T47D (cell line): ENCODE results near the gene CORO7.

ENCODE experiments used
- DNase-seq, 2 experiments: peaks; one replicate each; pipeline versions ENCODE4 v3.0.0 to v3.0.0-alpha.2; 2011 to 2012; ENCODE audit warnings: low read depth in 1 of 2, low spot score in 1 of 2
- JUND ChIP-seq: IDR thresholded peaks from 2 replicates; pipeline ENCODE4 v1.6.1; 2012; ENCODE audit warnings: low read depth
- in situ Hi-C: cut with HindIII; loops from 2 replicates; pipeline ENCODE4 v1.10.0; 2016; ENCODE audit warnings: low sequenced_read_pairs, low pct_unique_long_range_greater_than_20kb

Gene CORO7

DNA sequence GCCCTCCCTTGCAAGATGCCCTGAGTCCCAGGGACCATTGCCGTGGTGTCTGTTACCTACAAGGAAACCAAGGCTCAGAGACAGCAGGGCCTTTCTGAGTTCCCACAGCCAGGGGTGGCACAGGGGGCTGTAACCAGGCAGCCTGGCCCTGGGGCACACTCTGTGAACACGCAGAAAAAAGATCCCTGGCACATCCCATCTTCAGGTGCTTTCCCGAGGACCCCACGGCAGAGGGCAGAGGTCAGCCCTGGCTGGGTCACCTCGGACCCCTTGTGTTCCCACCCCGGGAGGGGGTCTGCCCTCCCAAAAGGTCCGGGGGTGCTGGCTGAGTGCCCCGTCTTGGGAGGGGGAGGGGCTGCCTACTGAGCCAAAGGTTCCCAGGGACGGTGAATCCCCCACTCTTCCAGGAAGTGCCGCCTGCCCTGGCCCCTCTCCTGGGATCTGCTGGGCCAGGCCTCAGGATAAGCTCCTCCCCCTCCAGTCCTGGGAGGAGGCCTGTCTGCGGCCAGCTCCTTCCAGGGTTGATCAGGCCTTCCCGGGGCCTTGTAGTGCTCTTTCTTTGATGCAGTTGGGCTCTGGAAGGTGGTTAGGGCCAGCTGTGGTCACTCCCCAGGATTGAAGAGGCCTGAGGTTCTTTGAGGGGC, 92.4 kb downstream of the CORO7 start:
- DNase-seq, result peak; percentile 28 to 70
- no peak for TF ChIP-seq JUND
- in situ Hi-C loops, result no loop called here

DNA sequence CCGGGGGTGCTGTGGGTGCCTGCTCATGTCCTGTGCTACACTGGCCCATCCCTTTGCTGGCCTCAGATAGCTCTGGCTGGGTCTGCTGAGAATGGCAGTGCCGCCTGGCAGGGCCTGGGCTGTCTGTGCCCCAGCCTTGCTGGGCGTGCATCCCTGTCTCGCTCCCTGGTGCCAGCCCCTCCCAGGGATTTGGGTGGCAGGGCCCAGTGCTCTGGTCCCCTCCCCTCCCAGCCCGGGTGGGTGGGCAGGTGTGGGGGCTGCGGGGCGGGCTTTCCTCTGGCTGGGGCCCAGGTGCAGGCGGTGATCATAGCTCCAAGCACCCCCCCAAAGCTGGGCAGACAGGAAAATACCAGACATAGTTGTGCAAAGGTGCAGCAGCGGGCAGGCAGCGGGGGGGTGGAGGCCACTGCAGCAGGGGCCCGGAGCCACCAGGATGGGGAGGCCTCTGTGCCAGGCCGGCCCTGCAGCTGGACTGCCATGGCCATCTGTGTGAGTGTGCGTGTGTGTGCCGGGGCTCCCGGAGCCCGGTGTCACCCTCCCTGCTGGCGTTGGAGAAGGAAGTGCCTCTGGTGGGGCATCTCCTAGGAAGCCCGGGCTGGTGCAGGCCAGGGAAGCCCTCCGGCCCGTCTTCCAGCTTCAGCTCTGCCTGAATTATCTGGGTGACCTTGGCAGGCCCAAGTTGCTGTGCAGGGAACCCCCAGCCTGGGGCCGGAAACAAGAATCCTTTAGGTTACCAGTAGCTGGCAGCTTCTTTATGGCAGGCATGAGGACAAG, 93.1 kb downstream of the CORO7 start:
- TF ChIP-seq JUND, result no peak
- peak; percentile 68 to 82 for DNase-seq

DNA sequence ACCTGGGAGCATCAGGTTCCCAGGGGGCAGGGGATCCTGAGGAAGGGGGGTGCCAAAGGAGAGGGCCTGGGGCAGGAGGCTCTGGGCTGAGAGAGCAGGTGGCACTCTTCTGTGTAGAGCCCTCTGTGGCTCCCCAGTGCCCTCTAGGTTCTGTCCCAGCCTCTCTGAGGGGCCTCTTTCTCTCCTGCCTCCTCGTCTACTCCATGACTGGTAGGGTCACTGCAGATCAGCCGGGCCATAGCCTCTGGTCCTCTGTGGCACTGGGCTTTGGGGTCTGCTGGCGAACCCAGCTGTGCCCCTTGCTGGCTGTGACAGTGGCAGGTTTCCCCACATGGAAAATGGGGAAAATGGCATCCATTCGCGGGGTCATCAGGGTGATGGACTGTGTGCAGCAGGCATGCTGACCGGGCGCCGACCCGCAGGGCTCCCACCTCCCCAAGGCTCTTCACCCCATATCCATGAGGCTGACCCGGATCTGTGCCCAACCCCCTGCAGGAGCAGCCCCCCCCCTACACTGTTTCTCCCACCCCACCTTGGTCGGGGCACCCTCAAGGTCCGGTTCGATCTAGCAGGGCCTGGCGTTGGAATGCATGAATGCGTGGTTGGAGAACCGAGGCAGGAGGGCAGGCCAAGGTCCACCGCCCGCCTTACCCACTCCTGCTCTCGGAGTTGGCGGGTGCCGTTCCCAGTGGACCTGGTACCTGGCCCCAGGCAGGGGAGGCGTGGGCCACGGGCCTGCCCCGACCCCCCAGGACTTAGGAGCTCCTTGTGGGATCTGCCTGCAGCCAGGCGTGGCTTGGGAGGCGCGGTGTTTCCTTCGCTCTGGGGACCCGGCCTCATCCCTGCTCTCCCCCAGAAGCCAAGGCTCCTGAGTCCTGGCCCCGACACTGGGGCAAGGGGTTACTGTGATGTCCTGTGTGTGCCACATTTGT, 94.0 kb downstream of the CORO7 start:
- no peak for TF ChIP-seq JUND
- in situ Hi-C loops, result no loop called here
- no peak for DNase-seq

More for the DNA sequence above, 93.1 kb downstream of the CORO7 start:
- in situ Hi-C loops, result no loop called here

DNA sequence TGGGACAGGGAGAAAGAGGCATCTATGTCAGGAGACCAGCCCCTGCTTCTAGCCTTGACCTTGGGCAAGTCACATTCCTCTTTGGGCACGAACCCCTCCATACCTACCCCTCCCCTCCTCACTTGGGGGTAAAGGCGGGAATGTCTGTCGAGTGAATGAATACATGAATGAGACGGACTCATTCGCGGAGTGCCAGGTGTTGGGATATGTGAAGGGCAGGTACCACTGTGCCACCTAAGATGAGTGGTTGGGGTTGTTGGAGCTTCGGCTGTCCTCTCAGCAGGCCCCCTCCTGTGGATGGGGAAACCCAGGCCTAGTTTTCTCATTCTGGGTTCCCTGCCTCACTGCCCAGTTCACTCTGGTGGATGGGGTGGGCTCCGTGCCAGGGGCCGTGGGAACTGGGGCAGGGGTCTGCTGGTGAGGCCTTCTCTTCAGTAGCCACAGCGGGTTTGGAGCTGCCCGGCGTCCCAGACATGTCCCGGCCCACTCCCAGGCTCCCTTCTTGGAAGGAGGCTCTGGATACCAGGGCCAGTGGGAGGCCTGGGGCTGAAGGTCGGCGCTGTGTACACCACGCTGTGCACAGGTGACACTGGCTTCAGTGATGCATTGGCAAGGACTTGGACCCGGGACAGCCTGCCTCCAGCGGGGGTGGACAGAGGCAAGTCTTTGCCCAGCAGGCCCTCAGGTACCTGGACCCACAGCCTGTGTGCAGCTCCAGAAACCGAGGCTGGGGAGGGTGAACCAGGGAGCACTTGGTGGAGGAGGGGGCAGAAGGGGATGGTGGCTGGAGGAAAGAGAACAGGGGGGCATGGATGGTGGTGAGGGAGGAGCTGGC, 94.9 kb downstream of the CORO7 start:
- in situ Hi-C loops, result no loop called here
- TF ChIP-seq JUND, result no peak
- DNase-seq, result no peak

DNA sequence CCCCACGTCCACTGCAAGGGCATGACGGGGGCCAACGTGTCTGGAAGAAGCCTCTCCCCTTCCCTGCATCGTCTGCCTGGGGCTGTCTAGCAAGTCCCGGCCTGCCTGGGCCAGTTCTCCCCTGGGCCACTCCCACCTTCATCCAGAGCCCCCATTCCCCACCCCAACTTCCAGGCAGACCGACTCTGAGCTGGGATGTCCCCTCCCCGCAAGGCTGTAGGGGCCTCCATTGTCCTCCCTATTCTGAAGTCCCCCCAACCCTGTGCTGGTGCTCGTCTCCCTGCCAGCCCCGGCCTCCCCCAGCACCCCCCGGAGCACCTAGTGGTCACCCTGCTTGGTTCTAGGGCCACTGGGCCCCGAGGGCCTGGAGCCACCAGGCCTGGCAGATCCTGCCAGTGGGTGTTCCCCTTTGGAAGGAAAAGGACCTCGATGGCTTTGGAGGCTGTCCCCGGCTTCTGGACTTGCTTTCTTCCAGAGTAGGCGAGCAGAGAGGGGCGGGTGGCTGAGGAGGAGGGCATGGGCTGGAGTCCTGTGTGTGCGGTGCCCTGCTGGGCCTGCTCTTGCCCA, 95.7 kb downstream of the CORO7 start:
- no peak for DNase-seq
- no peak for TF ChIP-seq JUND
- in situ Hi-C loops, result no loop called here

DNA sequence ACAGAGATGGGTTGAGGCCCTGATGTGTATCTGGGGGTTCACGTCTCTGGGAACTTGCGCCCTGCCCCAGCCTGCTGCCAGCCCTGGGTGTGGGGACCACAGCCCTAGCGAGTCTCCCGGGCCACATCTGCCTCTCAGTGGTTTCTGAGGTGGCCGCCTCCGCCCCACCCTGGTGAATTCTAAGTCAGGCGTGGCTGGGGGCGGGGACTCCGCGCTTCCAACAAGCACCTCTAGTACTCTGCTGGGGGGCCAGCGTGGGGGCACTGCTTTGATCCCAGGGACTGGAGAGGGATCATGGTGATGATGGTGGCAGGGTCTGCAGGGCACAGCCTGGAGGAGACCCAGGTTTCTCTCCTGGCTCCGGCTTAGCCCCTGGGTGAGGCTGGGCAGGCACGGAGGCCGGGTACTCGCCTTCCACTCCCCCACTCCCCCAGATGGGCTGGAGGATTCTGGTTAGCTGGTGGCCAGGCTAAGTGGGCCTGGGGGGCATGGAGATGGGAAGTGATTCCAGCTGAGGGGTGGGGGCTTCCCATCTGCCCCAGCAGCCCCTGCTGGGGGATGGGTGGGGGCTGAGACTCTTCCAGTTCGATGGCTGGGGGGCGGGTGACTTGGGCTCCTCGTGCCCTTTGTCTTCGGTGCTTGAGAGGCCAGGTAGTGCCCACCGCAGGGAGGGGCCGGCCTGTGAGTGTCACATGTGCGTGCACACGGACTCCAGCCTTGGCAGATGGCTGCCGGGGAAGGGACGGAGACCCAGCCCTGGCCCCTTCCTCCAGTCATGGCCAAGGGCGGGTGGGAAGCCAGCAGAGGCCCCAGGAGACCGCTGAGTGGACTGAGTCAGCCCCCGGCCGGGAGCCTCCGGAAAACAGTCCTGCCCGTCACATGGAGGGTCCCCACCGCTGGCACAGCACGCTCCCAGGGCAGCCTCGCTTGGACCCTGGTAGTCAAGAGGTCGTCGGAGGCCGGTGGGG, 96.7 kb downstream of the CORO7 start:
- in situ Hi-C loops, result no loop called here
- no peak for DNase-seq
- no peak for TF ChIP-seq JUND

DNA sequence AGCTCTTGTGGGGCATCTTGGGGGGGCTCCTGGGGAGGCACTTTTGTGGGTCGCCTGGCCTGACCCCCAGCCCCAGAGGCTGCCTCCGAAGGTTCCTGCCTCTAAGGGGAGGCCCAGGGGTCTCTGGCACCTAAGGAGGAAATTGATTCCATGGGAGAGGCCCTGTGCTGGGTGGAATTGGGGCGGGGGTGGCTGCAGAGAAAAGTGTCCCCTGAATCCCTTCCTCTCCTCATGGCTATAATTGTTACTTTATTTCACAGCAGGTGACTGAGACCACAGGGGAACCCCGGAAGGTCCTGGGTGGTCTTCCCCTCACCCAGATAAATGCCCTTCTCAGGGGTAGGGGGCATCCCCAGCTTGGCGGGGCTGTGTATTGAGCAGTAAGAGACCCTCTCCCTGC, 97.4 kb downstream of the CORO7 start:
- TF ChIP-seq JUND, result no peak
- DNase-seq, result no peak
- in situ Hi-C loops, result no loop called here

DNA sequence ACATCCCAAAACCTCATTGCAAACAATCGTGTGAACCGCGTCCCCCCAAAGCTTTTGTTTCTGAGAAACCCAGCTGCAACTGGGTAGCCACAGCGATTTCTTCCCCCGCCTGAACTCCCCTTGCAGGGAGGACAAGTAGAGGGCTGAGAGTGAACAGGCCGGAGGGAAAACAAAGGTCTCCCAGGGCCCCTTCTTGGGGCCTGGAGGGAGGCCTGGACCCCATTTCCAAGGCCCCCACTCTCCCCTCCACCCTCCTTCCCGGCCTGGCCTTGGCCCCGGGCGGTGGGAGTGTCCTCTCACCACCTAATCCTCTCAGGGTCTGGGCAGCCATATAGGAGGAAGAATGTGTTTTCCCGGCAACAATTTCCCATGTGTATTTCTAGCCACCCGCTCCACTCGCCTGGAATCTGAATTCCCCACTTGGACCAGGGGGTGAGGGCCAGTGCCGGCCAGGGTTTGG, 97.9 kb downstream of the CORO7 start:
- TF ChIP-seq JUND, result no peak
- no peak for DNase-seq
- in situ Hi-C loops, result no loop called here

DNA sequence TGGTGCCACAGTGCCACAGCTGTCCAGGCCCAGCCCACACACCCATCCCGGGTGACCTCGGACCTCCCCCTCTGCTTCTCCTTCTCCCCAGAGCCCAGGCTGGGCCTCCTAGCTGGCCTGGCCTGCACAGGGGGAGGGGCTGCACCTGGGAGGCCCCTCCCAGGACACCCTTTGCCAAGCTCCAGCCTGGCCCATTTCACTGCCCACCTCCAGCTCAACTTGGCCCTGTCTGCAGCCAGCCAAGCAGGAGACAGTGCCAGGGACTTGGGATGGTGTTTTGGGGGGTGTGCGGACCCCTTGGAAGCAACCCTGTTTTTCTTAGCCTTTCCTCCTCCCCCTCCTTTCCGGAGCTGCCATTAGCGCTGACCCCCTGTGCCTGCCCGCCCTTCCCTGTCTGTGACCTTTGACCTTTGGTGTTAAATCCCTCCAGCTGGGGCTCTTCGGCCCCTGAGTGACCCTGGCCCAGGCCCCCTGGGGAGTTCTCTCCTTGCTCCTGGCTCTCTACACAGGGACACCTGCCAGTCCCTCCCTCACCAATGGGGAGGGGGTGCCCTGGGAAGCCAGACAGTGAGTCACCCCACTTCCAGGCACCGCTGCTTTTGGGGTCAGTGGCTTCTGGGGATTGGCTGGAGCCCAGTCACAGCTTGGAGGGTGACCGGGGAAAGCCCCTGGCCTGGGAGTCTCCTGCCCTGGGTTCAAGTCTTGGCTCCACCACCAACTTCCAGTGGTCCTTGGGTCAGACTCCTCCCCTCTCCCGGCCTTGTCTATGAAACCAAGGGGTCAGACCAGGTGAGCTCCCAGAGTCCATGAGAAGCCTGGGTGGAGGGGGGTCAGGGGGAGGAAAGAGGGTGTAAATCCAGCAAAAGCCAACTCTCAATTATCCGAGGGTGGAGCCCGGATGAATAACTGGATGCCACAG, 98.6 kb downstream of the CORO7 start:
- peak in 1 of 2 experiments; percentile 63 for DNase-seq
- TF ChIP-seq JUND, result no peak
- in situ Hi-C loops, result no loop called here
